ENCODE data around the gene EIF2B5.
"Not testable (repeated sequence)": the region's sequence is repeated elsewhere in the genome, so short reads cannot be mapped to it uniquely, and the experiment has no call there.

EIF2B5 gene

GRCh38 chr3:184145751-184146270 lies 10.7 kb downstream of the EIF2B5 start:
- DNase-seq (ENCODE audit: low read depth in 2 of 2): no peak

- no peak for DNase-seq (ENCODE audit: low read depth in 2 of 2)
Measured at GRCh38 chr3:184148076-184148475, 12.9 kb downstream of the EIF2B5 start.

DNA sequence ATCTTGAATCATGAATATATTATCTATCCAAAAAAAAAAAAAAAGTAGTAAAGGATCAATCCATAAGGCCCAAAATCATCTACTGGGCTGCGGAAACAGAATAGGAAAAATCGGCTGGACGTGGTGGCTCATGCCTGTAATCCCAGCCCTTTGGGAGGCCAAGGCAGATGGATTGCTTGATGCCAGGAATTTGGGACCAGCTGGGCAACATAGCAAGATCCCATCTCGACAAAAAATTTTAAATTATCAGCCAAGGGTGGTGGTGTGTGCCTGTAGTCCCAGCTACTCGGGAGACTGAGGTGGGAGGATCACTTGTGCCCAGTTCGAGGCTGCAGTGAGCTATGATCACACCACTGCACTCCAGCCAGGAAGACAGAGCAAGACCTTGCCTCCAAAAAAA lies 14.0 kb downstream of the EIF2B5 start:
- DNase-seq (ENCODE audit: low read depth in 2 of 2): no peak

GRCh38 chr3:184149770-184150169 lies 14.6 kb downstream of the EIF2B5 start:
- DNase-seq (ENCODE audit: low read depth in 2 of 2): not testable (repeated sequence)

DNA sequence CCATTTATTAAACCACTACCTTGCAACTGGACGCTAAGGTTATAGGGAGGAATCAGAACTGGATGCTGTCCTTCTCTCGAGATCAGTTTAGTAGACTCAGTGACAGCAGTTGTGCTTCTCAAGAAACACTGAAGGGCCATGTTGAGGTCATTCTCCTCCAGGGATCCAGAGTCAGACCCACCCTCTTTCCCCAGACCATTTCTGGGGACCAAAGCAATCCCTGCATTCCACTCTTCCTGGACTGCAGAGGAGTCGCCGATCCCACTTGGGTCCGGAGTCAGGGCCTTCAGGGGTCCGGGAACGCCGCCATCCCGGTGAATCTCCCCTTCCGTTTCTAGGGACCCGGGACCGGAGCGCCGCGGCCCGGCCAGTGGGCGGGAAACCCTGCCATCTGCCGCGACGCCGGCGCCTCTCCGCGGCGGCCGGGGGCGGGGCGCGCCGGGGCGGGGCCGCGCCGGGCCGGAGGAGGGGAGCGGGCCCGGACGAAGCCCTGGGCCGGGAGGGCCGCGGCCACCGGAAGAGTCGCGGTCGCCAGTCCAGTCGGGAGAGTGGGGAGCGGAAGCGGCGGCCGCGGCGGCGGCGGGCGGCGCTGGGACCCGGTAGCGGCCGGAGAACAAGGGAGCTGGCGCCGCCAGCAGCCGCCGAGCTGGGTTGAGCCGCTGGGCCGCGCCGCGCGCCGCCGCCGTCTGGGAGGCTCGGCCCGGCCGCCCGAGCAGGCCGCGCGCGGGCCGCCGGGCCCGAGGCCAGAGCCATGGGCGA lies 19.9 kb downstream of the EIF2B5 start, which contains the start of gene DVL3:
TSS of gene DVL3 (plus strand) at position 493 of the 759 bp plus-strand sequence. CDS start at position 752, 259 bp downstream.
- no peak for DNase-seq (ENCODE audit: low read depth in 2 of 2)

DNA sequence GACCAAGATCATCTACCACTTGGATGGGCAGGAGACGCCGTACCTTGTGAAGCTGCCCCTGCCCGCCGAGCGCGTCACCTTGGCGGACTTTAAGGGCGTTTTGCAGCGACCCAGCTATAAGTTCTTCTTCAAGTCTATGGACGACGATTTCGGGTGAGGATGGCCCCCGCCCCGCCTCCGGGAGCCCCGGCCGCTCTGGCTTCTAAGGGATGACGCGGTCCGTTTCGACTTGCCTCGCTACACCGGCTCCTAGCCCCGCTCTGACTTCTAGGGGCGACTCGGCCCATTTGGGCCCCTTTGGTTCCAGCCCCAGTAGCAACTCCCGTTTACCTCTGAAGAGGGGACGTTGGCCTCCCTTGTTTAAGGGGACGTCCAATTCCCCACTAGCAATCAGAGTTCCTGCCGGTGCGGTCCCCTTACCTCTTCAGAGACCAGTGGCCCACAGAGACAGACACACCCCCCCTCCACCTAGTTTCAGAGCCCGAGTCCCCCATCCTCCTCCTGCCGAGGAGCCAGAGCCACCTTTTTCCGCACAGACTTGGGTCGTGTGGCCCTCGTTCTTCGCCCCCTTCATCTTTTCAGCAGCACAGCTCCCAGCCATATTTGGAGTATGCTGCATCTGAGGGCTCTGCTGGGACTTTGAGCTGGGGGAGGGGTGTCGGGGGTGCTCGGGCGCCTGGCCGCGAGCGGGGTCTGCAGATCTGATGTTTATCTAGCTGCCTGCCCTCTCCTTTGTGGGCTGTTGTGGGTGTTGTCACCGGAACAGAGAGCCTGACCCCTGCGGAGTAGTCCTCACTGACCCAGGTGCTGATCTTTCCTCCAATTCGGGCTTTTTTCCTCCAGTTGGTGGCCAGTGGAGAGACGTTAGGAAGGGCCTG lies 20.7 kb downstream of the EIF2B5 start:
- no peak for DNase-seq (ENCODE audit: low read depth in 2 of 2)

DNA sequence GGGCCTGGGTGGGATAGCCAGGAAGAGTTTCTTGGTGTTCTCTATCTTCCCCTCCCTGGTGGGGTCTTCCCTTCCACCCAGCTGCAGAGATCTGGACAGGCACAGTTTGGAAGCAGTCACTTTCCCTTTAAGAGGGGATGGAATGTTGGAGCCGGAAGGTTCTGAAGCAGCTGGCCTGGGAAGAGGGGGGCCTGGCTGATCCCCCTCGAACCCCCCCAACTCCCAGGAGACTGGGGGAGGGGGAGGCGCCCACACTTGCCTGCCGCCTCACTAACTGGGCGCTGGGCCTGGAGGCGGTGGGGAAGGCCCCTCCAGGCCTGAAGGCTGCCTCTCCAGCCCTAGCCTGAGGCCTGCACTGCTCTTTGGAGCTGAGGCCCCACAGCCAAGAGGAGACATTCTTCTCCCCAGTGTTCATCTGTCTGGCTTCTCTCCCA lies 21.4 kb downstream of the EIF2B5 start:
- no peak for DNase-seq (ENCODE audit: low read depth in 2 of 2)

DNA sequence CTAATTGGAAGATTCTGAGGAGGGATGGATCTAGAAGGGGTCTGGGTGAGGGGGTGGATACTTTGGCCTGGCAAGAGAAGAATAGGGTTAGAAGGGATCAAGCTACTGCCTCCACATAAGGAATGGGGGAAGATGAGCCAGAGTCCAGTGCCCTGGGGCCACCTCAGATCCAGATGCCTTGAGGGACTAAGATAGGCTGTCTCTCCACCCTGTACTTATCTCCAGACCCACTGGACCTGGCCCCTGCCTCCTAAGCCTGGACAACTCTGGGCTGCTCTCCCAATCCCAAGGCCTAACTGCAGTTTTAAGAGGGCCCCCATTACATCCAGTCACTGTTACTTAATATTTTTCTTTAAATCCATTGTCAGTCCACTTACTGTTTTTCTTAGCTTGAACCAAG lies 22.0 kb downstream of the EIF2B5 start:
- DNase-seq (ENCODE audit: low read depth in 2 of 2): no peak

- DNase-seq (ENCODE audit: low read depth in 2 of 2): no peak
Measured at GRCh38 chr3:184158404-184158803, 23.2 kb downstream of the EIF2B5 start.

- no peak for DNase-seq (ENCODE audit: low read depth in 2 of 2)
Measured at GRCh38 chr3:184160456-184160855, 25.3 kb downstream of the EIF2B5 start.

DNA sequence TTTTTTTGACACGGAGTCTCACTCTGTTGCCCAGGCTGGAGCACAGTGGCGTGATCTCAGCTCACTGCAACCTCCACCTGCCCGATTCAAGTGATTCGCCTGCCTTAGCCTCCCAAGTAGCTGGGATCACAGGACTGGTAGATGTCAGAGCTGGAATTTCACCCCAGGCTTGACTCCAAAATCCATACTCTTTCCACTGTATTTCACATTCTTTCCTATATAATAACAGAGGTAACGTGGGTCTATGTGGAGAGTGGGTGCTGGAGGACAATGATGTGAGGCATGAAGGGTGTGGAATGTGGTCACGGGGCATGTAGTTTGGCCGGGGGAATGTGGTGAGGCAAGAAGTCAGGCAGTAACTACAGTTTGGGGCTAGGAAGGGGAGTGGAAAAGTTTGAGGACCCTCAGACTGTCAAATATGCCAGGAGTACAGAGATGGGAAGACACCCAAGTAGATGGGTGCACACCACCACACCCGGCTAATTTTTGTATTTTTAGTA lies 27.5 kb downstream of the EIF2B5 start:
- DNase-seq (ENCODE audit: low read depth in 2 of 2): not testable (repeated sequence)

DNA sequence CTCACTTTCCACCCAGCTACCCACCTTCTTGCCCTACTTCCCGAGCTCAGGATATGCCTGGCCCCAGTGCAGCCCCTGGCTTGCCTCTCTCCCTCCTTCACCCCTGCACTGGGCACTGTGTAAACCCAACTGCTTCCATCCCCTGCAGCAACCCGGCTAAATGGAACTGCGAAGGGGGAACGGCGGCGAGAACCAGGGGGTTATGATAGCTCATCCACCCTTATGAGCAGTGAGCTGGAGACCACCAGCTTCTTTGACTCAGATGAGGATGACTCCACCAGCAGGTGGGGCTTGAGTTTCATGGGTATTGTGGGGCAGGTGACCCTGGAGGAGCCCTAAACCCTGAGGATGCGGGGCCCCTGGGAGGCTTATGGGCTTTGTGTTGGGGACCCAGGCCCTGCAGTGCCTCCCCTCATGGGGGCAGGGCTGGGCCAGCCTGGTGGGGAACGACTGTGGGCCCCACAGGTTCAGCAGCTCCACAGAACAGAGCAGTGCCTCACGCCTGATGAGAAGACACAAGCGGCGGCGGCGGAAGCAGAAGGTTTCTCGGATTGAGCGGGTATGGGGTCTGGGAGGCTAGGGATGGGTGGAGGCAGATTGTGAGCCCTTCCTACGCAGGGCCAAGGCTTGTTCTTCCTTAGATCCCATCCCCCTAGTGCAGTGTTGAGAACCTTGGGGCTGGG lies 29.6 kb downstream of the EIF2B5 start:
- no peak for DNase-seq (ENCODE audit: low read depth in 2 of 2)

- DNase-seq (ENCODE audit: low read depth in 2 of 2): no peak
Measured at GRCh38 chr3:184165543-184165942, 30.4 kb downstream of the EIF2B5 start.

DNA sequence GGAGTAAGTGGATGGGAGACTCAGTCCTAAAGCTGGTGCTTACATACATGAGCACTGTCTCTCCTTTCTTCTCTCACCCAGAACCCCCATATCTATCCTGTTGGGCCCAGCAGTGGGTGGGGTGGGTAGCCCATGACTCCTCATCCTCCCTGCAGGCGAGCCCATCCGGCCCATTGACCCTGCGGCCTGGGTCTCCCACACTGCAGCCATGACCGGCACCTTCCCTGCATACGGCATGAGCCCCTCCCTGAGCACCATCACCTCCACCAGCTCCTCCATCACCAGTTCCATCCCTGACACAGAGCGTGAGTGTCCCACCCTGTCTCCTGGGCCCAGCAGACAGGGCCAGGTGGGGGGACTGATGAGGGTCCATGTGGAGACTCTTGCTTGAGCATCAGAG lies 31.5 kb downstream of the EIF2B5 start:
- DNase-seq (ENCODE audit: low read depth in 2 of 2): no peak

GRCh38 chr3:184167786-184168185 lies 32.6 kb downstream of the EIF2B5 start:
- DNase-seq (ENCODE audit: low read depth in 2 of 2): no peak

DNA sequence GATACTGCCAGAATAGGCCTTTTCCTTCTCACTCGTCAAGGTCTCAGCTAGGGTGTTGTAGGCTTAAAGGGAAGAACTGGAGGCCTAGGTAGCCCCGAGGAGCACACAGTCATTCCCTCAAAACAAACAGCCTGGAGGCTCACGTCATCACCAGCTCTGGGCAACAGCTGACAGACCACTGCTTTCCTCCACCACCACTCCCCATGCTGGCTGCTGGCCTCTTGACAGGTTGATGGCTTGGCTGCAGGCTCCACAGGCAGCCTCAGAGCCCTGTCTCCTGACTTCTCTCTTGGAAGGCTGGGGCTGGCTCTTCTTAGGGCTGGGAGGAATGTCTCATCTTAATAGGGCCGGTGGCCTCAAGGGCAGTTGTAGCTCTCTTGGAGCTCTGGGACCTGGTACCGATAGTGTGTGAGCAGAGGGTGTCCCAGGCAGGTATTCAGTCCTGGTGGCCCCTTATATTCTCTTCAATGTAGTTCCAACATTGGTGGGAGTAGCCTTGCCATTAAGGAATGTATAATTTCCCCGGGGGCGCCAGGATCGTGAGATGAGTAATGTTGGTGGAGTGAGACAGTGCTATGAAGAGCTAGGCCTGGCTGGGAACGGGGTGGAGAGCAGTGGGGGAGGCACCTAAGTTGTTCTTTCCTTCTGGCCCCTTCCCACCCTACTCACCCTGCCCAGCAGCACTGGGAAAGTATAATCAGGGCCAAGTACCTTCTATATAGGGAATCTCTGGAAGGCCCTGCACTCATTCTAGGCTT lies 33.4 kb downstream of the EIF2B5 start:
- no peak for DNase-seq (ENCODE audit: low read depth in 2 of 2)

GRCh38 chr3:184169896-184170875 lies 35.0 kb downstream of the EIF2B5 start:
- no peak for DNase-seq (ENCODE audit: low read depth in 2 of 2)

- DNase-seq (ENCODE audit: low read depth in 2 of 2): no peak
Measured at GRCh38 chr3:184171562-184171961, 36.4 kb downstream of the EIF2B5 start.

DNA sequence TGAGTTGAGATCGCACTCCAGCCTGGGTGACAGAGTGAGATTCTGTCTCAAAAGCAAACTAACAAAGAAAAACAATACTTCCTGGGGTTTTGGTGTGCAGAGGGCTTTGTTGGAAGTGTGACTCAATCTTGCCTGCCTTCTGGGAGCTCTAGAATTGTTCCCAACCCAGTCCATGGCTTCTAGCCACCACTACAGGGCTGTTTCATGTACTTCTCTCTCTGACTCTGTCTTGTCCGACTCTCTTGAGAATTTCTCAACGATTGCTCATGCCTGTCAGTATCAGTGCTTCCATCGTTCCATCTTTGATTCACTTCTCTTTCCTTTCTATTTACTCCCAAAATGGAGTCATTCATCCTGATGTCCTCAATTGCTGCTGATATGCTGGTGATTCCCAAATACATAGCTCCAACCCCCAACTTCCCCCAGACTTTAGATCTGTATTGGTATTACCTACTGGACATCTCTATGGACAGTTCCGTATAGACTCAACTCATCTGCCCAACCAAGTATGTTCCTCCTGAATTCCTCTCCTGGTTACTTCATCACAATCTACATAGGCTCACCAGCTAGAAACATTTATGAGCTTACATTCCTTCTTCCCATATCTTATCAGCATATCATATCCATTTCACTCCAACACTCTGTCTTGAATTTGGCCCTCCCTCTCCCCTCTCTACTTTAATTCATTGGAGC lies 37.7 kb downstream of the EIF2B5 start:
- no peak for DNase-seq (ENCODE audit: low read depth in 2 of 2)
